Bronchial epithelial cell (primary cell): Measurements from ENCODE around the gene HOPX. TPM values are rescaled to one million over a fixed set of nuclear protein-coding genes. Genes with fewer than 3 reads are reported as not detected.

ENCODE experiments used
- DNase-seq: peaks from one replicate; pipeline ENCODE4 v3.0.0-alpha.2; 2010; ENCODE audit warnings: low read depth
- FAIRE-seq: peaks from 2 replicates; lab custom pipeline; 2011; peaks lifted over from hg19 to GRCh38; lab: Jason Lieb, UNC
- H3K27me3 ChIP-seq: 2 replicates; pipeline ENCODE4 v1.5.1; 2011; ENCODE audit warnings: low read length; ENCODE audit not compliant: control insufficient read depth, insufficient read depth
- H3K36me3 ChIP-seq: 2 replicates; pipeline ENCODE4 v1.5.1; 2011; ENCODE audit warnings: low read length; ENCODE audit not compliant: control insufficient read depth, insufficient read depth
- H3K4me3 ChIP-seq: 2 replicates; pipeline ENCODE4 v1.5.1; 2011; ENCODE audit warnings: mild to moderate bottlenecking, low read depth, low read length, control low read depth
- CTCF ChIP-seq: IDR thresholded peaks from 2 replicates; pipeline ENCODE4 v1.5.1; 2011; ENCODE audit warnings: mild to moderate bottlenecking, moderate library complexity, low read length, control low read depth, inconsistent platforms; ENCODE audit not compliant: insufficient read depth, severe bottlenecking
- total RNA-seq: library from RNA; depleted of rRNA; stranded (reverse); fragments of >200 nt; gene quantifications from 2 replicates; pipeline ENCODE4 v1.2.1, GENCODE V29; 2014

The HOPX gene
- total RNA-seq, 1 donor from 2014 or later: 30.8 TPM

- H3K36me3 ChIP-seq: no peaks in the 10 kb centered on the region
- FAIRE-seq (no peak), DNase-seq (no peak)
- no peak for TF ChIP-seq CTCF
- H3K27me3 ChIP-seq: no peaks in the 10 kb centered on the region
- H3K4me3 ChIP-seq: no peak overlapping the region
Measured at GRCh38 chr4:56666279-56666678, 14.8 kb downstream of the HOPX start.

- Histone ChIP-seq H3K4me3 (no peak overlapping the region), H3K36me3 (no peaks in the 10 kb centered on the region), H3K27me3 (no peaks in the 10 kb centered on the region)
- no peak for TF ChIP-seq CTCF
- FAIRE-seq (no peak), DNase-seq (no peak)
Measured at GRCh38 chr4:56665781-56666180, 15.3 kb downstream of the HOPX start.

GRCh38 chr4:56662782-56663468 lies 18.2 kb downstream of the HOPX start:
- DNase-seq: no peak
- Histone ChIP-seq H3K36me3 (no peaks in the 10 kb centered on the region), H3K4me3 (no peak overlapping the region), H3K27me3 (no peaks in the 10 kb centered on the region)
- no peak for TF ChIP-seq CTCF
- FAIRE-seq: peak; percentile 52

- H3K27me3 ChIP-seq: no peaks in the 10 kb centered on the region
- FAIRE-seq (no peak), DNase-seq (no peak)
- H3K4me3 ChIP-seq: no peak overlapping the region
- no peaks in the 10 kb centered on the region for H3K36me3 ChIP-seq
- no peak for TF ChIP-seq CTCF
Measured at GRCh38 chr4:56659946-56660345, 21.1 kb downstream of the HOPX start.

GRCh38 chr4:56658528-56658927 lies 22.6 kb downstream of the HOPX start:
- no peaks in the 10 kb centered on the region for H3K36me3 ChIP-seq
- TF ChIP-seq CTCF: no peak
- FAIRE-seq (no peak), DNase-seq (peak; percentile 52)
- no peak overlapping the region for H3K4me3 ChIP-seq
- H3K27me3 ChIP-seq: no peaks in the 10 kb centered on the region

- Histone ChIP-seq H3K27me3 (no peaks in the 10 kb centered on the region), H3K36me3 (no peaks in the 10 kb centered on the region), H3K4me3 (no peak overlapping the region)
- TF ChIP-seq CTCF: no peak
- no peak for FAIRE-seq
- no peak for DNase-seq
Measured at GRCh38 chr4:56657818-56658217, 23.3 kb downstream of the HOPX start.
